Spleen (tissue), 11 donors: Measurements from ENCODE around the gene ADORA1. TPM values are rescaled to one million over a fixed set of nuclear protein-coding genes. Genes with fewer than 3 reads are reported as not detected.
A peak's percentile ranks its signal among the peaks of the same experiment; 100 is the strongest.

Source experiments
- DNase-seq: peaks from one replicate; pipeline ENCODE4 v3.0.0-alpha.2; 2020
- H3K27ac ChIP-seq, 8 donors: fragments of 200-600 bp; sonication (generic) in 7 of 8; 1 replicate in 4 of 8; 2 replicates in 4 of 8; pipeline versions ENCODE4 v1.5.0 to v1.8.0; 2016 to 2021; ENCODE audit warnings: inconsistent platforms in 4 of 8, mild to moderate bottlenecking in 4 of 8, moderate library complexity in 1 of 8
- H3K27me3 ChIP-seq, 7 donors: fragments of 200-600 bp; sonication (generic) in 6 of 7; replicated peaks in 1 of 7; 1 replicate in 4 of 7; 2 replicates in 3 of 7; pipeline versions ENCODE4 v1.5.0 to v1.8.0; 2016 to 2021; ENCODE audit warnings: inconsistent platforms in 3 of 7, mild to moderate bottlenecking in 1 of 7
- H3K36me3 ChIP-seq, 6 donors: fragments of 200-600 bp; sonication (generic) in 5 of 6; 1 replicate in 4 of 6; 2 replicates in 2 of 6; pipeline versions ENCODE4 v1.5.0 to v1.8.0; 2016 to 2021; ENCODE audit warnings: inconsistent platforms in 2 of 6
- H3K4me1 ChIP-seq, 6 donors: fragments of 200-600 bp; sonication (generic) in 5 of 6; 1 replicate in 3 of 6; 2 replicates in 3 of 6; pipeline versions ENCODE4 v1.5.0 to v1.8.0; 2016 to 2021; ENCODE audit warnings: inconsistent platforms in 3 of 6
- H3K4me3 ChIP-seq, 8 donors: fragments of 200-600 bp; sonication (generic) in 7 of 8; 1 replicate in 4 of 8; 2 replicates in 4 of 8; pipeline versions ENCODE4 v1.5.0 to v1.8.0; 2016 to 2021; ENCODE audit warnings: inconsistent platforms in 4 of 8, mild to moderate bottlenecking in 4 of 8, moderate library complexity in 2 of 8
- H3K9me3 ChIP-seq, 8 donors: fragments of 200-600 bp; sonication (generic) in 7 of 8; 1 replicate in 4 of 8; 2 replicates in 4 of 8; pipeline versions ENCODE4 v1.5.0 to v1.8.0; 2016 to 2021; ENCODE audit warnings: inconsistent platforms in 4 of 8
- POLR2A ChIP-seq, 3 donors: fragments of 450-650 bp; IDR thresholded peaks; one replicate each; pipeline ENCODE4 v1.5.1; 2017; ENCODE audit warnings: antibody characterized with exemption in 3 of 3, mild to moderate bottlenecking in 1 of 3
- POLR2AphosphoS5 ChIP-seq, 3 donors: sonication (generic); formaldehyde crosslinking; IDR thresholded peaks; one replicate each; pipeline ENCODE4 v1.5.1; 2017; ENCODE audit warnings: antibody characterized with exemption in 3 of 3
- WGBS, 5 donors: extraction: QIAGEN DNeasy Blood & Tissue Kit in 3 of 5; methylation state at CpG; one replicate each; pipeline versions ENCODE4 v1.1.5 to v1.1.7; 2013 to 2018; 5-methylcytosine and 5-hydroxymethylcytosine counted together
- intact Hi-C: fragments of 100-400 bp; cut with DNase I; formaldehyde crosslinking; loops from one replicate; pipeline ENCODE4 v1.15.0; 2023; ENCODE audit warnings: low total_unique reads
- polyA plus RNA-seq, 3 donors: library from polyadenylated mRNA; stranded (reverse); fragments of 200-250 nt; gene quantifications; one replicate each; pipeline ENCODE4 v1.2.1, GENCODE V29; 2013
- total RNA-seq, 7 donors: library from RNA; depleted of rRNA in 3 of 7; stranded (reverse); fragments of >200 nt in 3 of 7; fragmentation: NEBNext Ultra II Directional in 4 of 7; extraction: Animal tissue kit (Norgen Biotek cat#: 25700) in 4 of 7; gene quantifications; one replicate each; pipeline versions ENCODE4 v1.1.0 to v1.2.1, GENCODE V29; 2016 to 2021
- TF ChIP-seq, protein P1 (sequence below), 11 experiments: fragments of 200-600 bp in 7 of 11; fragments of 450-650 bp in 4 of 11; sonication (generic) in 4 of 11; IDR thresholded peaks in 8 of 11; conservative IDR thresholded peaks in 3 of 11; 1 replicate in 7 of 11; 2 replicates in 4 of 11; pipeline versions ENCODE4 v1.4.0 to v1.8.0; 2016 to 2021; ENCODE audit warnings: antibody characterized with exemption in 11 of 11, inconsistent platforms in 4 of 11, mild to moderate bottlenecking in 1 of 11
- donor health status: healthy with polysubstance abuse.
- donor health status: DM: no; HTN: no; CAD: no; lungs with moderate emphysema.
- donor health status: DM: no; HTN: no; CAD: no.
- donor health status: Bipolar disorder and iron deficiency.
- donor health status: healthy.
- donor health status: DM: no; HTN: no; CAD: no.
- donor health status: DM: yes; HTN: yes; CAD: no.

Gene ADORA1
- total and polyA plus RNA-seq, 10 donors = 0.37 to 13.5 (median 5.3) TPM

DNA sequence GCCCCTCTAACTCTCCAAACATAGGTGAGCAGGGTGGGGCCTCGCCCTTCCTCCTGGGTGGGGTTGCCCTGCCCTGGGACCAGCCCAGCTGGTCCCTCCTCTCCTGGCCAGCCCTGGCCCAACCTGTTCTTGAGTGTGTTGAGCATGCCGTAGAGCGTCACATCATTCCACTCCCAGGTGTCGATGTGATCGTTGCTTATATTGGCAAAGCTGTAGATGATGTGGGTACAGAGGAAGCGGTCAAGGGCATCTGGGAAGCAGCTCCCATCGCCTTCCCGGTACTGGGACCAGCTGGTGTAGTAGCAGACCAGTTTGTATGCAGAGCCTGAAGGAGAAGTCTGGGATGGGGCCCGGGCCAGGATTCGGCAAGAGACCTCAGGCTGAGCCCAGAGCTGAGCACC, 57.5 kb downstream of the ADORA1 start:
- intact Hi-C loops = no loop called here
- no peak for DNase-seq
- peaks cover 0 to 37% (median 0%) of the 10 kb centered on the region in 7 donors for H3K27me3 ChIP-seq
- peaks cover 0 to 1% (median 0%) of the 10 kb centered on the region in 6 donors for H3K36me3 ChIP-seq
- no peak overlapping the region for H3K4me3 ChIP-seq
- no peak overlapping the region for H3K27ac ChIP-seq
- 84 to 91% (median 85%) methylated on average over 9 to 10 of the region's 10 CpGs for WGBS, 5 donors
- TF ChIP-seq POLR2AphosphoS5 (IDR thresholded peaks at IDR 0.05) = no peak
- TF ChIP-seq POLR2A (IDR thresholded peaks at IDR 0.05) = no peak
- TF ChIP-seq, protein P1, sequence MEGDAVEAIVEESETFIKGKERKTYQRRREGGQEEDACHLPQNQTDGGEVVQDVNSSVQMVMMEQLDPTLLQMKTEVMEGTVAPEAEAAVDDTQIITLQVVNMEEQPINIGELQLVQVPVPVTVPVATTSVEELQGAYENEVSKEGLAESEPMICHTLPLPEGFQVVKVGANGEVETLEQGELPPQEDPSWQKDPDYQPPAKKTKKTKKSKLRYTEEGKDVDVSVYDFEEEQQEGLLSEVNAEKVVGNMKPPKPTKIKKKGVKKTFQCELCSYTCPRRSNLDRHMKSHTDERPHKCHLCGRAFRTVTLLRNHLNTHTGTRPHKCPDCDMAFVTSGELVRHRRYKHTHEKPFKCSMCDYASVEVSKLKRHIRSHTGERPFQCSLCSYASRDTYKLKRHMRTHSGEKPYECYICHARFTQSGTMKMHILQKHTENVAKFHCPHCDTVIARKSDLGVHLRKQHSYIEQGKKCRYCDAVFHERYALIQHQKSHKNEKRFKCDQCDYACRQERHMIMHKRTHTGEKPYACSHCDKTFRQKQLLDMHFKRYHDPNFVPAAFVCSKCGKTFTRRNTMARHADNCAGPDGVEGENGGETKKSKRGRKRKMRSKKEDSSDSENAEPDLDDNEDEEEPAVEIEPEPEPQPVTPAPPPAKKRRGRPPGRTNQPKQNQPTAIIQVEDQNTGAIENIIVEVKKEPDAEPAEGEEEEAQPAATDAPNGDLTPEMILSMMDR (IDR thresholded peaks at IDR 0.05 in 8 of 11, conservative IDR thresholded peaks at IDR 0.05 in 3 of 11) = no peak
- no peaks in the 10 kb centered on the region for H3K9me3 ChIP-seq
- peaks cover 0 to 56% (median 12%) of the 10 kb centered on the region in 6 donors for H3K4me1 ChIP-seq

DNA sequence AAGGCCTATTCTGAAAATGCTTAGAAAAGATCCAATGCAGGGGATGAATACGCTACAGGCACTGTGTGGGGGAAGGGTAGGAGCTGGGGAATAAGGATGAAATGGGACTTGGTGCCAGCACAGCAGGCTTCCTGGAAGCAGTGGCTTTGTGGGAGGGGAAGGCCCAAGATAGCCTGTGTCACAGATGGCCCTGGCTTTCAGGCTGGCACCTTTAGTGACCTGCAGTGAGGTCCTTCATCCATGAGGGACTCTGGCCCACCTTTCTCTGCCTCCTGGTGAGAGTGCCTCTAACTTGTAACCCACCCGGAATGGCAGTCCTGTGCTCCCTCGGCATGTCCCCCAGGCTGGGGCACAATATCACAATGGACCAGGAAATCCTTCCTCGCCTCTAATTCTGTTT, 58.1 kb downstream of the ADORA1 start:
- intact Hi-C loops = no loop called here
- TF ChIP-seq, protein P1 (IDR thresholded peaks at IDR 0.05 in 8 of 11, conservative IDR thresholded peaks at IDR 0.05 in 3 of 11) = no peak
- TF ChIP-seq POLR2AphosphoS5 (IDR thresholded peaks at IDR 0.05) (no peak), POLR2A (IDR thresholded peaks at IDR 0.05) (no peak)
- Histone ChIP-seq H3K27ac (peak overlapping the region in 1 of 8 donors; percentile 33), H3K4me1 (peaks cover 0 to 51% (median 12%) of the 10 kb centered on the region in 6 donors), H3K9me3 (no peaks in the 10 kb centered on the region), H3K36me3 (no peaks in the 10 kb centered on the region), H3K27me3 (peaks cover 0 to 37% (median 0%) of the 10 kb centered on the region in 7 donors), H3K4me3 (no peak overlapping the region)
- WGBS, 5 donors = 74 to 90% (median 80%) methylated on average over 4 of the region's 4 CpGs
- peak; percentile 42 for DNase-seq

DNA sequence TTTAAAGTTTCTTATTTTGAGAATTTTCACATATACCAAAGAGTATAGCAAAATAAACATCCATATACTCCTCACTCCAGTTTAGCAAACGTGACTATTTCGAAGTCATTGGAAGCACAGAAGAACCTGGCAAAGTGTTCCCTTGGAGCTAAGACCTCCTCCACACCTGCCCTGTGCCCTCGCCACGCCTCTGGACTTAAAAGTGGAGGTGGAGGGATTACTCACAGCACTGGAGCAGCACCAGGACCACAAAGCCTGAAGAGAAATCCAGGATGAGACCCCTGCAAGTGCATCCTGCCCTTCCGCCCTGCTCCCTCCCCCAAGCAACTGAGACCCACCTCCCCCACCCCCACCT, 58.5 kb downstream of the ADORA1 start:
- peak overlapping the region in 4 of 8 donors; percentile 1 to 50 (median 40) for H3K27ac ChIP-seq
- intact Hi-C loops = no loop called here
- H3K27me3 ChIP-seq = peaks cover 0 to 34% (median 0%) of the 10 kb centered on the region in 7 donors
- H3K9me3 ChIP-seq = no peaks in the 10 kb centered on the region
- no peaks in the 10 kb centered on the region for H3K36me3 ChIP-seq
- 75 to 88% (median 80%) methylated on average over 5 of the region's 5 CpGs for WGBS, 5 donors
- TF ChIP-seq, protein P1 (IDR thresholded peaks at IDR 0.05 in 8 of 11, conservative IDR thresholded peaks at IDR 0.05 in 3 of 11) = no peak
- TF ChIP-seq POLR2AphosphoS5 (IDR thresholded peaks at IDR 0.05) (no peak), POLR2A (IDR thresholded peaks at IDR 0.05) (no peak)
- DNase-seq = no peak
- H3K4me3 ChIP-seq = peak overlapping the region in 1 of 8 donors; percentile 17
- peaks cover 0 to 50% (median 12%) of the 10 kb centered on the region in 6 donors for H3K4me1 ChIP-seq

DNA sequence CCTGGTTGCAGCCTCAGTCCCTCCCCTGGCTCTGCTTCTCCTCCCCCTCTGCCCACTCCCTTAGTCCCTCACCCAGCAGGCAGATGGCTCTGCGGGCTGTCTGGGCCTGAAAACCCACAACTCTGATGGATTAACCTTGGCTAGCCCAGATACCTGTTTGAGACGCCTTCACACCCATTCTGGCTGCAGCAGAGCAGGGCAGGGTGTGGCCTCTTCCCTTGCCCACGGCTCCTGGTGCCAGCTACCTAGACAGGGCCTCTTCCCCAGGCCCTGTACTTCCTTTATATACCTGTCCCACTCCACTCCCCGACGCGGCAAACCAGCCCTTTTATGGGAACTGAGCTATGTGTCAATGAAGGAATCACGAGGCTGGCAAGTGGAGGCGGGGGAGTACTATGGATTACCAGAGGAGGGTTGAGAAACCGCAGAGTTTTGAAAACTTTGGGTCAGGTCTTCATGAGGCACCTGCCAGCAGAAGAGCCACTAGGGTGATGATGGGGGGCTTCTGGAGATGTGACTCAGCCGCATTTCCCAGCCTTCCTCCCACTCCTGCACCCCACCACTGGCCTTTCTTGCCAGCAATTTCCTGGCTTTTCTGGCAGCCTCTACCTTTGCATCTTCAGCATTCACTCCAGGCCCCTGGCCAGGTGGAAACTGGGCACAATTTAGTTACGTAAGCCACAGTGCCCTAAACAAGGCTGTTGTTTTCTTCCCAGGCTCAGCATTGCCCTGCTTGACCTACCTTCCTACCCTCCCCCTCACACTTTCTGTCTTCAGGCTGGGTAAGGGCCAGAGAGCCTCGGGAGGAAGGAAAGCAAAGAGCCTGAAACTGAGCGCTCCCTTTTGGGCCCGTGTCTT, 59.1 kb downstream of the ADORA1 start, which contains the start of gene CHI3L1:
TSS of gene CHI3L1 (minus strand) at position 259 of the 858 bp plus-strand sequence. CDS start at position 178, 81 bp downstream.
- intact Hi-C loops = no loop called here
- Histone ChIP-seq H3K4me1 (peaks cover 0 to 50% (median 12%) of the 10 kb centered on the region in 6 donors), H3K36me3 (no peaks in the 10 kb centered on the region), H3K27me3 (peaks cover 0 to 27% (median 0%) of the 10 kb centered on the region in 7 donors), H3K27ac (peak within 1 kb of the TSS in 6 of 8 donors; percentile 1 to 50 (median 40)), H3K9me3 (no peaks in the 10 kb centered on the region), H3K4me3 (peak within 1 kb of the TSS in 1 of 8 donors; percentile 17)
- TF ChIP-seq, protein P1 (IDR thresholded peaks at IDR 0.05 in 8 of 11, conservative IDR thresholded peaks at IDR 0.05 in 3 of 11) = no peak
- no peak for TF ChIP-seq POLR2A (IDR thresholded peaks at IDR 0.05)
- no peak for TF ChIP-seq POLR2AphosphoS5 (IDR thresholded peaks at IDR 0.05)
- 23 to 37% (median 29%) methylated on average over 13 to 14 of the region's 14 CpGs for WGBS, 5 donors
- peak; percentile 67 for DNase-seq
